Effector memory CD4-positive, alpha-beta T cell (primary cell): Measurements from ENCODE around the gene VPS37C.
A peak's percentile ranks its signal among the peaks of the same experiment; 100 is the strongest.

Experiments
- DNase-seq, 3 donors: peaks; one replicate each; pipeline ENCODE4 v3.0.0-alpha.2; 2020
- H3K27ac ChIP-seq: 2 replicates; pipeline ENCODE4 v1.7.0; 2013; ENCODE audit warnings: mild to moderate bottlenecking, low read length, moderate library complexity; ENCODE audit not compliant: insufficient read depth, poor library complexity, severe bottlenecking
- H3K27me3 ChIP-seq: replicated peaks from 2 replicates; pipeline ENCODE4 v1.7.0; 2013; ENCODE audit warnings: mild to moderate bottlenecking, low read length; ENCODE audit not compliant: insufficient read depth, control insufficient read depth, poor library complexity, severe bottlenecking
- H3K36me3 ChIP-seq: 2 replicates; pipeline ENCODE4 v1.7.0; 2013; ENCODE audit warnings: mild to moderate bottlenecking, low read length, moderate library complexity; ENCODE audit not compliant: control insufficient read depth, insufficient read depth
- H3K4me1 ChIP-seq: 2 replicates; pipeline ENCODE4 v1.7.0; 2013; ENCODE audit warnings: low read length, mild to moderate bottlenecking; ENCODE audit not compliant: control insufficient read depth, insufficient read depth, poor library complexity, severe bottlenecking
- H3K4me3 ChIP-seq: 2 replicates; pipeline ENCODE4 v1.7.0; 2013; ENCODE audit warnings: low read length, low read depth, mild to moderate bottlenecking; ENCODE audit not compliant: insufficient read depth, poor library complexity, severe bottlenecking
- H3K9me3 ChIP-seq: 2 replicates; pipeline ENCODE4 v1.7.0; 2013; ENCODE audit warnings: mild to moderate bottlenecking, low read length, moderate library complexity; ENCODE audit not compliant: control insufficient read depth

The VPS37C gene

GRCh38 chr11:61111786-61112517 lies 49.3 kb downstream of the VPS37C start:
- H3K36me3 ChIP-seq: peaks cover 53% of the 10 kb centered on the region
- H3K27ac ChIP-seq: peak overlapping the region; percentile 68
- H3K4me1 ChIP-seq: peaks cover 71% of the 10 kb centered on the region
- H3K9me3 ChIP-seq: no peaks in the 10 kb centered on the region
- H3K4me3 ChIP-seq: no peak overlapping the region
- DNase-seq: peak; percentile 38 to 59 (median 41)
- no peaks in the 10 kb centered on the region for H3K27me3 ChIP-seq

- no peak overlapping the region for H3K4me3 ChIP-seq
- peaks cover 80% of the 10 kb centered on the region for H3K4me1 ChIP-seq
- H3K27me3 ChIP-seq: no peaks in the 10 kb centered on the region
- peak overlapping the region; percentile 68 for H3K27ac ChIP-seq
- H3K9me3 ChIP-seq: no peaks in the 10 kb centered on the region
- H3K36me3 ChIP-seq: peaks cover 44% of the 10 kb centered on the region
- DNase-seq: no peak
Measured at GRCh38 chr11:61111050-61111435, 50.2 kb downstream of the VPS37C start.

GRCh38 chr11:61110255-61111049 lies 50.8 kb downstream of the VPS37C start:
- no peaks in the 10 kb centered on the region for H3K9me3 ChIP-seq
- H3K36me3 ChIP-seq: peaks cover 38% of the 10 kb centered on the region
- H3K4me1 ChIP-seq: peaks cover 81% of the 10 kb centered on the region
- peak in 1 of 3 donors; percentile 39 for DNase-seq
- H3K4me3 ChIP-seq: no peak overlapping the region
- H3K27me3 ChIP-seq: no peaks in the 10 kb centered on the region
- peak overlapping the region; percentile 68 for H3K27ac ChIP-seq

- Histone ChIP-seq H3K27ac (peak overlapping the region; percentile 68), H3K36me3 (peaks cover 32% of the 10 kb centered on the region), H3K4me1 (peaks cover 83% of the 10 kb centered on the region)
Measured at GRCh38 chr11:61109671-61110070, 51.6 kb downstream of the VPS37C start.

GRCh38 chr11:61108847-61109585 lies 52.2 kb downstream of the VPS37C start:
- Histone ChIP-seq H3K27ac (peak overlapping the region; percentile 68), H3K4me3 (no peak overlapping the region), H3K9me3 (no peaks in the 10 kb centered on the region), H3K27me3 (no peaks in the 10 kb centered on the region), H3K4me1 (peaks cover 83% of the 10 kb centered on the region), H3K36me3 (peaks cover 32% of the 10 kb centered on the region)
- no peak for DNase-seq

More at GRCh38 chr11:61109671-61110070, 51.6 kb downstream of the VPS37C start:
- DNase-seq: no peak
- Histone ChIP-seq H3K27me3 (no peaks in the 10 kb centered on the region), H3K9me3 (no peaks in the 10 kb centered on the region), H3K4me3 (no peak overlapping the region)

- Histone ChIP-seq H3K9me3 (no peaks in the 10 kb centered on the region), H3K27me3 (no peaks in the 10 kb centered on the region), H3K4me3 (no peak overlapping the region), H3K36me3 (peaks cover 28% of the 10 kb centered on the region), H3K4me1 (peaks cover 76% of the 10 kb centered on the region), H3K27ac (peak overlapping the region; percentile 61)
- no peak for DNase-seq
Measured at GRCh38 chr11:61107888-61108287, 53.3 kb downstream of the VPS37C start.

- peak overlapping the region; percentile 61 for H3K27ac ChIP-seq
- H3K27me3 ChIP-seq: no peaks in the 10 kb centered on the region
- no peaks in the 10 kb centered on the region for H3K9me3 ChIP-seq
- DNase-seq: no peak
- peaks cover 69% of the 10 kb centered on the region for H3K4me1 ChIP-seq
- H3K4me3 ChIP-seq: peak overlapping the region; percentile 1
- H3K36me3 ChIP-seq: peaks cover 28% of the 10 kb centered on the region
Measured at GRCh38 chr11:61106894-61107470, 54.2 kb downstream of the VPS37C start.

- Histone ChIP-seq H3K4me3 (peak overlapping the region; percentile 1), H3K9me3 (no peaks in the 10 kb centered on the region), H3K27me3 (no peaks in the 10 kb centered on the region), H3K4me1 (peaks cover 64% of the 10 kb centered on the region), H3K27ac (peak overlapping the region; percentile 61), H3K36me3 (peaks cover 28% of the 10 kb centered on the region)
- no peak for DNase-seq
Measured at GRCh38 chr11:61106296-61106695, 54.9 kb downstream of the VPS37C start.

- no peaks in the 10 kb centered on the region for H3K9me3 ChIP-seq
- peak overlapping the region; percentile 89 for H3K4me3 ChIP-seq
- peaks cover 27% of the 10 kb centered on the region for H3K36me3 ChIP-seq
- no peaks in the 10 kb centered on the region for H3K27me3 ChIP-seq
- peaks cover 56% of the 10 kb centered on the region for H3K4me1 ChIP-seq
- DNase-seq: no peak
- peak overlapping the region; percentile 97 for H3K27ac ChIP-seq
Measured at GRCh38 chr11:61104963-61105362, 56.3 kb downstream of the VPS37C start.
